LNCAP (cell line): ENCODE measurements around the gene ARV1.

Experiments
- CTCF ChIP-seq: fragments of 450-650 bp; IDR thresholded peaks from 2 replicates; pipeline ENCODE4 v1.5.1; 2017; ENCODE audit warnings: mild to moderate bottlenecking

Gene ARV1

GRCh38 chr1:231011963-231012362 is 33.1 kb downstream of the ARV1 start:
- no peak for TF ChIP-seq CTCF

GRCh38 chr1:231013391-231014015 is 34.6 kb downstream of the ARV1 start:
- TF ChIP-seq CTCF, result no peak

- TF ChIP-seq CTCF, result no peak
Observed at GRCh38 chr1:231016234-231016633, 37.3 kb downstream of the ARV1 start.

- no peak for TF ChIP-seq CTCF
Observed at GRCh38 chr1:231016966-231017365, 38.1 kb downstream of the ARV1 start.

- TF ChIP-seq CTCF, result no peak
Observed at GRCh38 chr1:231019711-231020110, 40.8 kb downstream of the ARV1 start.

GRCh38 chr1:231020139-231020601 is 41.3 kb downstream of the ARV1 start:
- no peak for TF ChIP-seq CTCF

- TF ChIP-seq CTCF, result no peak
Observed at GRCh38 chr1:231020816-231021215, 41.9 kb downstream of the ARV1 start.

GRCh38 chr1:231021540-231022031 is 42.7 kb downstream of the ARV1 start:
- no peak for TF ChIP-seq CTCF
